GM06990 (cell line): ENCODE data around the gene CNOT8.

ENCODE experiments used
- DNase-seq: peaks from one replicate; pipeline ENCODE4 v3.0.0-alpha.2; 2011; ENCODE audit not compliant: insufficient read length; ENCODE audit errors: extremely low read depth
- H3K27me3 ChIP-seq: replicated peaks from 2 replicates; pipeline ENCODE4 v1.6.0; 2011; ENCODE audit warnings: low read length; ENCODE audit not compliant: control insufficient read depth, insufficient read depth
- H3K36me3 ChIP-seq: 2 replicates; pipeline ENCODE4 v1.5.1; 2011; ENCODE audit warnings: low read length; ENCODE audit not compliant: control insufficient read depth, insufficient read depth
- H3K4me3 ChIP-seq: replicated peaks from 2 replicates; pipeline ENCODE4 v1.5.1; 2011; ENCODE audit warnings: low read depth, mild to moderate bottlenecking, control low read depth, low read length
- CTCF ChIP-seq: IDR thresholded peaks from 2 replicates; pipeline ENCODE4 v1.5.1; 2011; ENCODE audit warnings: low read length, control low read depth, mild to moderate bottlenecking, inconsistent platforms; ENCODE audit not compliant: insufficient read depth, poor library complexity, severe bottlenecking

CNOT8 gene

DNA sequence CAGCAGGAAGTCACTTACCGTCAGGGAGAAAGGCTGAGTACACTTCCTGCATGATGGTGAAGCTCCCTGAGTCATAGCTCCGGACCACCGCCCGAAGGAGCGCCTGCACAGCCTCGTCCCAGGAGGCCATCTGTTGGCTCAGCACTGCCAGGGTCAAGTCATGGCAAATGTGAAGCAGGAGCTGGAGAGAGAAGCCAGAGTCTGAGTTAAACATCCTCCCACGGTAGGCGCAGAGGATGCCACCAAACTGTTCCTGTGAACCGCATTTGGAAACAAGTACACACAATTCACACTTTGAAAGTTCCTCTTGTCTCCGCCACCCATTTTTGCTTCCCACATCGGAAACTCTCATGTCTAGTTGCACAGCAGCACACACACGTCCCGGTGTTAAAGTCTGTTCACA lies 33.9 kb downstream of the CNOT8 start:
- H3K4me3 ChIP-seq: no peak overlapping the region
- no peak for TF ChIP-seq CTCF
- peaks cover 24% of the 10 kb centered on the region for H3K36me3 ChIP-seq
- DNase-seq: no peak
- no peaks in the 10 kb centered on the region for H3K27me3 ChIP-seq

DNA sequence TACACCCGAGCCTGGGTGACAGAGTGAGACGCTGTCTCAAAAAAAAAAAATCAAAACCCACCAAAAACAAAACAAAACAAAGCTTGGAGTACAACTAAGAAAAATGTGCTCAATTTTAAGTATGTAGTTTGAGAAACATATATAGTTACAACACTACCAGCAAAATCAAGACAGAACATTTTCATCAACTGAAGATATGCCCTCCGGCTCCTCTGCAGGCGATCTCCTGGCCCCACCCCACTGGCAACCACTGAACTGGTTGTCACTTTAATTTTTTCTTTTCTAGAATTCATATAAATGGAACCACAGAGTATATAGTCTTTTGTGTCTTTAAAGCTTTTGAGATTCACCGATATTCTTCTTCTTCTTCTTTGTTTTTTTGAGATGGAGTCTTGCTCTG lies 35.0 kb downstream of the CNOT8 start:
- H3K36me3 ChIP-seq: peaks cover 23% of the 10 kb centered on the region
- no peak for DNase-seq
- no peaks in the 10 kb centered on the region for H3K27me3 ChIP-seq
- H3K4me3 ChIP-seq: no peak overlapping the region
- TF ChIP-seq CTCF: no peak

GRCh38 chr5:154895606-154896561 lies 37.5 kb downstream of the CNOT8 start:
- H3K36me3 ChIP-seq: peaks cover 25% of the 10 kb centered on the region
- no peak for DNase-seq
- no peak for TF ChIP-seq CTCF
- H3K27me3 ChIP-seq: no peaks in the 10 kb centered on the region
- H3K4me3 ChIP-seq: no peak overlapping the region

DNA sequence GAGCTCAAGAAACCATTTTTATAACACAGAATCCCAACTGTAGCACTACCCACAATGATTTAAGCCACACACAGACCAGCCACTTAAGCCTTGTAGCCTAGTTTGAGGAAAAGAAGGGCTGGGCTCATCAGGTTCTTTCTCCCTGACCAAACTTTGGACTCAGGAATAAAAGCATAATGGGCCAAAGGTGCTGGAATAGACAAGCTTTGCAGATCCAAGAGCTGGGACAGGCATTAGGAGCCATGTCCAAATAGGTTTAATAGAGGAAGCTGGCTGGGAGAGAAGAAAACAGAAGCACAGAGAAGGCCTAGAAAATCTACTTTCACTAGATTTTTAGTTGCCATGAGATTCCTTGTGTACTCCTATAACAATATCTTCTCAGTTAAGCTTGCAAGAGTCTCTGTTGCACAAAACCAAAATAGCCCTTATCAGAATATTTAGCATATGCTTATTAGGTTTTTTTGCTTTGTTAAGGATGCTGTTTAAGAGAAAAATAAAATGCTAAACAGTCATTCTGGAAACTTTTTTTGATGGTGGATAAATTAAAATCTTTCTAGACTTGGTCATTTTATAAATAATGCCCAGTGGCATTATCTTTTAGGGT lies 38.2 kb downstream of the CNOT8 start:
- no peak overlapping the region for H3K4me3 ChIP-seq
- peaks cover 19% of the 10 kb centered on the region for H3K36me3 ChIP-seq
- H3K27me3 ChIP-seq: no peaks in the 10 kb centered on the region
- TF ChIP-seq CTCF: no peak
- no peak for DNase-seq

DNA sequence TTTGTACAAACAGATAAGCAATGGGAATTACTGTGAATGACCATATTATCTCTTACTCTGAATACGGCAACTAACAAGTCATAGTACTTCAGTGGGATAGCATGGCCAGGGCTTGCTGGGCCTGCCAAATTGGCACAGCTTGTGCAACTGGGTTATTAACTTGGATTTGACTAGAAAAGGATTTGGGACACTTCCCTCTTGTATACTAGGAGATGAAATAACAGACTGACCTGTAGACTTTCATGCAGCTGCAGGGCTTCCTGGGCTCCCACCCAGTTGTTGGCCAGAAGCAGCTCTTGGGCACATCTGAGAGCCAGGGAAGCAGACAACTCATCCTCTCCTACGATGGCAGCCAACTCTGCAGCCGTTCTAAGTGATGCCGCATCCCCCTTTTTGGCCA lies 39.8 kb downstream of the CNOT8 start:
- H3K27me3 ChIP-seq: no peaks in the 10 kb centered on the region
- DNase-seq: no peak
- H3K4me3 ChIP-seq: no peak overlapping the region
- peaks cover 13% of the 10 kb centered on the region for H3K36me3 ChIP-seq
- no peak for TF ChIP-seq CTCF
